Right lobe of liver (tissue), 4 donors: Measurements from ENCODE around the gene MT1G.
A peak's percentile ranks its signal among the peaks of the same experiment; 100 is the strongest.

Source experiments
- CTCF ChIP-seq, 4 donors: fragments of 200-600 bp in 3 of 4; fragments of 450-650 bp in 1 of 4; IDR thresholded peaks; one replicate each; pipeline versions ENCODE4 v1.5.1 to v1.8.0; 2016 to 2022; ENCODE audit warnings: antibody characterized with exemption in 4 of 4, mild to moderate bottlenecking in 2 of 4
- POLR2A ChIP-seq: fragments of 450-650 bp; IDR thresholded peaks from one replicate; pipeline ENCODE4 v1.6.1; 2017; ENCODE audit warnings: antibody characterized with exemption, mild to moderate bottlenecking
- donor health status: DM: no; HTN: no; CAD: no.
- donor health status: DM: no; HTN: no; CAD: no.
- donor health status: DM: no; HTN: yes; CAD: no.

DNA sequence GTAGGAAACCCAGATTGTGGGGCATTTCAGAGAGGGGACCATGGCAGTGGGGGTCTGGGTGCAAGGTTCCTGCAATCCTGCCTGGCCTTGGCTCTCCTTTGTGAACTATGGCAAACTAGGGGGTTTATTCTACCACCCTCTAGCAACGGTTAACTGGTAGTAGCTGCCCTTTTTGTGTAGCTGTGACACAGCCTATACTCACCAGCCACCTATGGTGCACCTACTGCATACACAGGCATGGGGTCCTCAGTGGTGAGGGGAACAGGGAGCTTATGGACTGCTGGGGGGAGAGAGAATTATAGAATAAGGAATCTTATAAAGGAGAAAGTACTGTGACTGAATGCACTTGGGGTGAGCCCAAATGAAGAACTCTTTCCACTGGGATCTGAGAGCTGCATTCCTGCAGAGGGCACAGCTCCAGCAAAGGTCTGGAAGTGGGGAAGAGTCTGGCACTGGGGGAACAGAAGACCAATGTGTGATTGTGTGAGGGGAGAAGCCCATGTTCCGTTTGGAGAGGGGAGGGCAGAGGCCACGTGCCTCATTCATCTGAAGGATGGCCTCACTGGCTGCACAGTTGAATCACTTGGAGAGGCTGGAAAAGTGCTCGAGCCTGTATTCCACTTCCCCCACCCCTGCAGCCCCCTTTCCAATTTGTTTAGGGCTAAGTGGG, 16.5 kb upstream of the MT1G start:
- TF ChIP-seq CTCF (IDR thresholded peaks at IDR 0.05) = no peak
- TF ChIP-seq POLR2A = peak; percentile 81
